Neuron (in vitro differentiated cells): Measurements from ENCODE around the gene RPS16.

Experiments
- H2AFZ ChIP-seq: one replicate; pipeline ENCODE4 v1.6.1; 2013; ENCODE audit warnings: low read depth, mild to moderate bottlenecking, inconsistent platforms, low read length, moderate library complexity
- H3K27me3 ChIP-seq: one replicate; pipeline ENCODE4 v1.6.1; 2013; ENCODE audit warnings: low read length; ENCODE audit not compliant: insufficient read depth
- H3K36me3 ChIP-seq: one replicate; pipeline ENCODE4 v1.6.1; 2013; ENCODE audit warnings: low read length; ENCODE audit not compliant: insufficient read depth
- H3K4me1 ChIP-seq: one replicate; pipeline ENCODE4 v1.6.1; 2013; ENCODE audit warnings: low read length; ENCODE audit not compliant: insufficient read depth
- H3K4me3 ChIP-seq: 2 replicates; pipeline ENCODE4 v1.5.1; 2013; ENCODE audit warnings: mild to moderate bottlenecking, low read length, moderate library complexity
- H3K9me3 ChIP-seq: one replicate; pipeline ENCODE4 v1.6.1; 2013; ENCODE audit warnings: low read length

RPS16 gene

DNA sequence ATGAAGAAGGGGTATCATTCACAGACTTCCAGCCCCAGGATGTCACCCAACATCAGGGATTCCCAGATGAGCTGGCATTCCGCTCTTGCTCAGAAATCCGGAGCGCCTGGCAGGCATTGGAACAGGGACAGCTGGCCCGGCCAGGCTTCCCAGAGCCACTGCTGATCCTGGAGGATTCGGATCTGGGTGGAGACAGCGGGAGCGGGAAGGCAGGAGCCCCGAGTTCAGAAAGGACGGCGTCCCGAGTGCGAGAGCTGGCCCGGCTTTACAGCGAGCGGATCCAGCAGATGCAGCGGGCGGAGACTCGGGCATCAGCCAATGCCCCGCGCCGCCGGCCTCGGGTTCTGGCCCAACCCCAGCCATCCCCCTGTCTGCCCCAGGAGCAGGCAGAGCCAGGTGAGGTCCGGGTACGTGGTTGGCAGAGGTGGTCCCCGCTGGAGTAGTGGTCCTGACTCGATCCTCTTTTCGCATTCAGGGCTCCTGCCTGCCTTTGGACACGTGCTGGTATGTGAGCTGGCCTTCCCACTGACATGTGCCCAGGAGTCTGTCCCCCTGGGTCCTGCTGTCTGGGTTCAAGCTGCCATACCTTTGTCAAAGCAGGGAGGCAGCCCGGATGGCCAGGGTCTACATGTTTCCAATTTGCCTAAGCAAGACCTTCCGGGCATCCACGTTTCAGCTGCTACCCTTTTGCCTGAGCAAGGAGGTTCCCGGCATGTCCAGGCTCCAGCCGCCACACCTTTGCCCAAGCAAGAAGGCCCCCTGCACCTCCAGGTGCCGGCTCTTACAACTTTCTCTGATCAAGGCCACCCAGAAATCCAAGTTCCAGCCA lies 12.3 kb downstream of the RPS16 start:
- H3K27me3 ChIP-seq = no peaks in the 10 kb centered on the region
- H3K36me3 ChIP-seq = peaks cover 60% of the 10 kb centered on the region
- H2AFZ ChIP-seq = no peak overlapping the region
- peaks cover 17% of the 10 kb centered on the region for H3K4me1 ChIP-seq
- H3K4me3 ChIP-seq = no peak overlapping the region
- no peaks in the 10 kb centered on the region for H3K9me3 ChIP-seq

DNA sequence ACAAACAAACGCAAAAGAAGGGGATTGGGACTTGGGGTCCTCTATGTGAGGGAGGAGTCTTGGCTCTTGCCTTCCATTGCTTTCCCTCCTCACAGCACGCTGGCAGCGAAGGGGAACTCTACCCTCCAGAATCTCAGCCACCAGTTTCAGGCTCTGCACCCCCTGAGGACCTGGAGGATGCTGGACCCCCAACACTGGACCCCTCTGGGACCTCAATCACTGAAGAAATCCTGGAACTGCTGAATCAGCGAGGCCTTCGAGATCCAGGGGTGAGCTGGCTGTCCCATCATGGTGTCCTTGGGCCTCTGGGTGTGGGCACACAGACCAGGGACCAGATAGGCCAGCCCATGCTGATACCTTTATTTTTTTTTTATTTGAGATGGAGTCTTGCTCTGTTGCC lies 13.7 kb downstream of the RPS16 start:
- no peaks in the 10 kb centered on the region for H3K27me3 ChIP-seq
- peaks cover 68% of the 10 kb centered on the region for H3K36me3 ChIP-seq
- peaks cover 12% of the 10 kb centered on the region for H3K4me1 ChIP-seq
- no peak overlapping the region for H3K4me3 ChIP-seq
- no peaks in the 10 kb centered on the region for H3K9me3 ChIP-seq
- H2AFZ ChIP-seq = no peak overlapping the region

DNA sequence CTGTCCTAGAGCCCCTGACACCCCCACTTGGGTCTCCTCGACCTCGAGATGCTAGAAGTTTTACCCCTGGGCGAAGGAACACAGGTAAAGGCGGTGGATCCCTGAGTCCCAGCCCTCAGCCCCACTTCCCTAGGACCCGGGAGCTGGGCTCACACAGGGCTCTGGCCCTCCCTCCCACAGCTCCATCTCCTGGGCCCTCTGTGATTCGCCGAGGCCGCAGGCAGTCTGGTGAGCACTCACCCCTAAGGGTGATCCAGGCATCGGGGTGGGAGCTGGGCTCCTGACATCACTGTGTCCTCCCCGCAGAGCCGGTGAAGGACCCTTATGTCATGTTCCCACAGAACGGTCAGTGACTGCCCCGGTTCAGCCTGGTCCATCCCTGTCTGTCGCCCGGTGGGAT lies 15.0 kb downstream of the RPS16 start:
- H3K4me1 ChIP-seq = peaks cover 10% of the 10 kb centered on the region
- no peaks in the 10 kb centered on the region for H3K9me3 ChIP-seq
- H3K27me3 ChIP-seq = no peaks in the 10 kb centered on the region
- peaks cover 77% of the 10 kb centered on the region for H3K36me3 ChIP-seq
- no peak overlapping the region for H3K4me3 ChIP-seq
- no peak overlapping the region for H2AFZ ChIP-seq

DNA sequence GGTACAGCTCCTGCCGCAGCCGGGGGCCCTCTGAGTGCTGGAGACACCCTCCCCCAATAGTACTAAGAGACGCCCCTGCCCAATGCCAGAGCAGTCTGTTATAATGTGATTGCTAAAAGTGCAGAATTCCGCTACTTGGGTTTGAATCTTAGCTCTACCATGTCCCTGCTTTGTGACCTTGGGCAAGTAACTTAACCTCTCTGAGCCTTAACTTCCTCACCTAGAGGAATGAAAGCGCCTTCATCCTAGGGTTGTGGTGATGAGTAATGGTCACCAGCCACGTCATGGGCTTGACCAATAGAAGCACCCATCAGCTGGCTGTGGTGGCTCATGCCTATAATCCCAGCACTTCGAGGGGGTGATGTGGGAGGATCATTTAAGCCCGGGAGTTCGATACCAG lies 16.7 kb downstream of the RPS16 start:
- H3K4me1 ChIP-seq = peaks cover 23% of the 10 kb centered on the region

DNA sequence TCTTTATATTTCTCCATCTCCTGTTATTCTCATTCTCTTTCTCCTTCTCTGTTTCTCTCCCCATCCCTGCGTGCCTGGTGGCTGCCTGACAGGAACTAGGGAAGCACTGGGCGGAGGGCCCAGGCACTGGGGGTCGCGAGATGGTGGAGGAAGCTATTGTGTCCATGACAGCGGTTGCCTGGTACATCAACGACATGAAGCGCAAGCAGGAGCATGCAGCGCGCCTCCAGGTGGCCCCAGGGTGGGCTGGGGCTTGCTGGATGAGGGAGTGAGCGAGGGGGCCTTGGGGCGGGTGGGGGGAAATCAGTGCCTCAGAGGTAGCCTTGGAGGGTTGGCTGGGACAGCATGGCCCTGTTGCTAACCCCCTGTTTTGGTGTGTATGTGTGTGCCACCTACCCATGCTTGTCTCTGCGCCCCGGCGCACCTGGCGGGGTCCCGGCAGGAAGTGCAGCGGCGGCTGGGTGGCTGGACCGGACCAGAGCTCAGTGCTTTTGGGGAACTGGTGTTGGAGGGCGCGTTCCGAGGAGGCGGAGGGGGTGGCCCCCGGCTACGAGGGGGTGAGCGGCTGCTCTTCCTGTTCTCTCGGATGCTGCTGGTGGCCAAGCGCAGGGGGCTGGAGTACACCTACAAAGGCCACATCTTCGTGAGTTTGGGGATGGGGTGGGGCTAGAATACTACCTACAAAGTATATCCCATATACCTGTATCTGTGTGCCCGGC lies 18.1 kb downstream of the RPS16 start:
- Histone ChIP-seq H3K4me1 (peaks cover 24% of the 10 kb centered on the region), H2AFZ (no peak overlapping the region), H3K36me3 (peaks cover 57% of the 10 kb centered on the region), H3K27me3 (no peaks in the 10 kb centered on the region), H3K9me3 (no peaks in the 10 kb centered on the region), H3K4me3 (no peak overlapping the region)

More for the DNA sequence above, 16.7 kb downstream of the RPS16 start:
- Histone ChIP-seq H3K36me3 (peaks cover 71% of the 10 kb centered on the region), H3K27me3 (no peaks in the 10 kb centered on the region), H3K4me3 (no peak overlapping the region), H3K9me3 (no peaks in the 10 kb centered on the region), H2AFZ (no peak overlapping the region)

DNA sequence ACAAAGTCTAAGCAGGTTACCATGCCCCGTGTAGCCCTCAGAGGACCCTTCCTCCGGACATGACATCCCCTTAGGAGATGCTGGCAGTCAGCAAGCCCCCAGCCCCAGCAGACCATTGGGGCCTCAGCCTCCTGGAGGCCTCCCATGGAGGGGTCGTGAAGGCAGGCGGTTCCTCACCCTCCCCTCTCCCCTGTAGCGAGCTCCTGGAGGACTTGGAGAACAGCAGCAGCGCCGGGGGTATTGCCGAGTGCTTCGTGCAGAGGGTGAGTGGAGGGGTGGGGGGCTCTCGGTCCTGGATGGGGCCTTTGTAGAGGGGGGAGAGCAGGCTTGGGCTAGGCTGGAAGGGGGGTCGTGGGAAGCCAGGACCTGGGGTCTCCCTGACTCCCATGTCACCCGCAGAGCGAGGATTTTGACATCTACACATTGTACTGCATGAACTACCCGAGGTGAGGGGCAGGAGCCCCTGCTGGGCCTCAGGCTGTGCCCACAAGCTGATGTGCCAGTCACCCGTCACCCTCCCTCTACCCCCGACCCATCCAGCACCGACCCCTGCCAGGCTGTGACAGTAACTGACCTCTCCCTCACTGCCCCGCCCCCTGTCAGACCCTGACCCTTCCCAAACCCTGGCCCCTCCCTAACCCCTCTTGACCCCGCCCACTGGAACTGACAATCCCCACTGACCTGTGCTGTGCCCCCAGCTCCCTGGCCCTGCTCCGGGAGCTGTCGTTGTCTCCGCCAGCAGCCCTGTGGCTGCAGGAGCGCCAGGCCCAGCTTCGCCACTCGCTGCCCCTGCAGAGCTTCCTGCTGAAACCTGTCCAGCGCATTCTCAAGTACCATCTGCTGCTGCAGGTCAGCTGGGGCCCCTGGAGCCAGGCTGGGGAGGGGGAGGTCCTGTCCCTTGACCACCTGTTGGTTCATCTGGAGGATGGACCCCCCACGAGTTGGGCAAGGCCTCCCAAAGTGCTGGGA lies 19.3 kb downstream of the RPS16 start:
- Histone ChIP-seq H3K4me1 (peaks cover 26% of the 10 kb centered on the region), H2AFZ (no peak overlapping the region), H3K9me3 (no peaks in the 10 kb centered on the region), H3K36me3 (peaks cover 52% of the 10 kb centered on the region), H3K4me3 (no peak overlapping the region), H3K27me3 (no peaks in the 10 kb centered on the region)

DNA sequence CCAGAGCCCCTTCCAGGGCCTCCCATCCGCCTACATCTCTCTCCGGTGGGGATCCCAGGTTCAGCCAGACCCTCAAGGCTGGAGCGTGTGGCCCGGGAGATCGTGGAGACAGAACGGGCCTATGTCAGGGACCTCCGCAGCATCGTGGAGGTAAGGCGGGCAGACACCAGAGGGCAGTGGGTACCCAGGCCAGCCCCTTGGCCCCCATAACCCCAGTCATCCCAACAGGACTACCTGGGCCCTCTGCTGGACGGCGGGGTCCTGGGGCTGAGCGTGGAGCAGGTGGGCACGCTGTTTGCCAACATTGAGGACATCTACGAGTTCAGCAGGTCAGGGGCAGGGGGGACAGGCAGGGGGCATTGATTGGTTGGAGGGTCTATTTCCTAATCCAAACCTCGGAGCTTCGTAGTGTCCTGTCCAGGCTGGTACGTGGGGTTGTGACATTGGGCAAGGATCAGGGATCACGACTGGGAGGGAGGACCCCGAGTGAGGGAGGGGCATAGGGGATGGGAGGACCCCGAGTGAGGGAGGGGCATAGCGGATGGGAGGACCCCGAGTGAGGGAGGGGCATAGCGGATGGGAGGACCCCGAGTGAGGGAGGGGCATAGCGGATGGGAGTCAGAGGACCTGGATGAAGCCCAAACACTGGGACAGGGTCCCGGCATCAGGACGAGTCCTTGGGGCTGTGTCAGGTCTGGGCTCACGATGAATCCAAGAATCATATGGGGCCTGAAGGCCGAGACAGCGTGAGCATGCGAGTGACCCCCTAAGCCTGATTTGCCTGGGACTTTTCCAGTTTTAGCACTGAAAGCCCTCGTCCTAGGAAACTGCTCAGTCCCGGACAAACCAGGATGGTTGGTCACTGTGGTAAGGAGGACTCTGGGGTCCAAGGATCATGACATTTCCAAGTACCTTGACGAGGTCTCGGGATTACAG lies 20.4 kb downstream of the RPS16 start:
- Histone ChIP-seq H3K36me3 (peaks cover 44% of the 10 kb centered on the region), H2AFZ (no peak overlapping the region), H3K4me1 (peaks cover 36% of the 10 kb centered on the region), H3K9me3 (no peaks in the 10 kb centered on the region), H3K27me3 (no peaks in the 10 kb centered on the region), H3K4me3 (peak overlapping the region; percentile 74)

DNA sequence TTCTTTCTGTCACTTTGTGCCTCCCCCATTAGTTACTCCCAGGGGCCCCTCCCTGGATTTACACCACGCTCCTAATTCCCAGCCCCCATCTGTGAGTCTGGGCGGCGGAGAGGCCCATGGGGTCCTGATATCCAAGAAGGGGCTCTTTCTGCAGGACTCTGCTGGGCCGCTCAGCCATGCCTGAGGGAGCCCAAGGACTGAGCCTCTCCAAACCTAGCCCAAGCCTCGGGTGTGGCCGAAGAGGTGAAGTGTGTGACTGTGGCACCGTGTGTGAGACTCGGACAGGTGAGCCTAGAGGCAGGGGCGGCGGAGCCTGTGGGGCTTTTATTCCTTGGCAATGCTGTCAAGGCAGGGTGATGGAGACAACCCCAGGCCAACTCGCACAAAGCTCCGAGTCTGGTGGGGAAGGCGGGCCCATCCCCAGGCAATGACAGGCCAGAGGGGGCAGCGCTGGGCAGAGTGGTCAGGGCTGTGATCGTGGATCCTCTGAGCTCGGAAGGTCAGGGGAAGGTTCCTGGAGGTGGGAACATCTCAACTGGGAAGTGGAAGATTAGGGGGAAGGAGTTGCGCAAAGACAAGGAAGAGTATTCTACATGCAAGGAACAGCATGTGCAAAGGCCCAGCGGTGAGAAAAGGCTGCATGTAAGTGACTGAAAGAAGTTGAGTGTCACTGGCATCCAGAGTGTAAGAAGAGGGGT lies 21.7 kb downstream of the RPS16 start:
- Histone ChIP-seq H3K27me3 (no peaks in the 10 kb centered on the region), H3K9me3 (no peaks in the 10 kb centered on the region), H2AFZ (peak overlapping the region; percentile 66), H3K36me3 (peaks cover 35% of the 10 kb centered on the region), H3K4me3 (peak overlapping the region; percentile 74), H3K4me1 (peaks cover 40% of the 10 kb centered on the region)

DNA sequence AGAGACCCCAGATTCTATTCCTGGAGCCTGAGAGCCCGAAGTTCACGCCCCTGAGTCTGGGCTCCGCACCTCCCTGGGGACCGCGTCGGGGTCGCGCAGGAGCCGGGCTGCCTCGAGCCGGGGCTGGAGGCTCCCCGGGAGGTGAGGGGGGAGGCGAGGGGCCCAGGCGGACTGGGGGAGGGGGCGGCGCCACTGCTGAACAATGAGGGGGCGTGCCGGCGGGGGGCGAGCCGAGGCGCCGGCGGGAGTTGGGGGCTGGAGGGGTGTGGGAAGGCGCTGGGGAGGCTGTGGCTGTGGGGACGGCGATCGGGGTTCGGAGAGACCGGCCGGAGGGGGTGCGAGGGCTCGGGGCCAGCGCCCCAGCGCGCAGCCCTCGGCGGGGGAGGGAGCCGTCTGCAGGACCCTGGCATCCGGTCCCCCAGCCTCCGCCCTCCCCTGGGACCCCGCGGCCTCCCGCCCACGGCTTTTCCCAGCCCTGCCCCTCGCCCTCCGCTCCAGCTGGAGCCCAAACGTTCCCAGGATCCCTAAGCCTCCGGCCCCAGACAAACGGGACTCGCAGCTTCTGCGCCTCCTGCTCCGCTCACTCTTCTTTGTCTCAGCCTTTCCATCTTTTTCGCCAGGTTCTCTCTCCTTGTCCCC lies 22.4 kb downstream of the RPS16 start:
- peaks cover 29% of the 10 kb centered on the region for H3K36me3 ChIP-seq
- H3K9me3 ChIP-seq = no peaks in the 10 kb centered on the region
- H2AFZ ChIP-seq = peak overlapping the region; percentile 66
- H3K27me3 ChIP-seq = no peaks in the 10 kb centered on the region
- peaks cover 40% of the 10 kb centered on the region for H3K4me1 ChIP-seq
- peak overlapping the region; percentile 74 for H3K4me3 ChIP-seq

DNA sequence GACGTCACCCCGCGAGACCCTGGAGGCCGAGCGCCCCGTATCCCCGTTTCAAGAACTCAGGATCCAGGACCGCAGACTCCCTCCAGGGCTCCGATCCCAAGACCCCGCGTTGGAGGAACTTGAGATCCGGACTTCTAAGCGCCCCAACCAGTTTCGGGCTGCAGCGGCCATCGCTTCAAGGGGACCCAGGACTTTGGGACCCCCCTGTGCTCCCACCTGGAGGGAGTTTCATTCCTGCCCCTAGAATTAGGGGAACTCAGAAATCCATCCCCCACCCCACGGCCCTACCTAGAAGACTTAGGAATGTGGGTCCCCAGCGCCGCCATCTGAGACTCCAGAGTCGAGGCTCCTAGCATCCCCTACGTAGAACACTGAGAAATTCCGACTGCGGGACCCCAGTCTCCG lies 22.9 kb downstream of the RPS16 start:
- peaks cover 28% of the 10 kb centered on the region for H3K36me3 ChIP-seq
- no peaks in the 10 kb centered on the region for H3K27me3 ChIP-seq
- H3K4me3 ChIP-seq = peak overlapping the region; percentile 74
- H2AFZ ChIP-seq = peak overlapping the region; percentile 66
- H3K9me3 ChIP-seq = no peaks in the 10 kb centered on the region
- H3K4me1 ChIP-seq = peaks cover 42% of the 10 kb centered on the region

DNA sequence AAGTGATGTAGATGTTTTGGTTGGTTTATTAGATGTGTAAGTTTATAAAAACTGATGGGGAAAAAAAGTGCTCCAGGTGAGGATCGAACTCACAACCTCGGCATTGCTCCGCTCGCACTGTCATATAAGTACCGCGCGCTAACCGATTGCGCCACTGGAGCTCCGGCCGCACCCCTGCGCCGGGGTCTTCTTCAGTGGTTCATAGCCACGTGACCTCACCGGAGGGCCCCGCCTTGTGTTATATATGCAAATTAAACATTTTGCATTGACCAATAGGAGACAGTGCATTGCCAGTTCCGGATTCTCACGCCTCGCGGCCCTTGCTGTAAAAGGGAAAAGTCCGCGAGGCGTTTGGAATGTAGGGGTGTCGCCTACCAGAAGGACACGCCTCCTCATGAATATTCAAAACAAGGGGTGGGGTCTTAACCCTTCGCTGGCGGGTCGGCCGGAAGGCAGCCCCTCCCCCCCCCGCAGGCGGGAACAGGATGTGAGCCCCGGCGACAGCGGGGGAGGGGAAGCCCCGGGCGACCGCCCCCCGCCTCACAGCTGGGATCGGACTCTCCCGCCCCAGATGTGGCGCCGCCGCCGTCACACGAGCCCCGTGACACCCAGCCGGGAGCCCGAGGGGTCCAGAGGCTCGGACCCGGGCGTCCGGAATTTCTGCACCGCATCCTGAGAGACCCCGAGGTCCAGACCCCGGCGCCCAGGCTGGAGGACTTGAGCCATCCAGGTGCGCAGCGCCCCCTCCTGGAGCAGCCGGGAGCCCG lies 23.5 kb downstream of the RPS16 start, which contains the start of gene PLEKHG2:
Gene PLEKHG2 (plus strand): TSS at position 570 of the 767 bp plus-strand sequence. CDS start 1,418 bp downstream, outside the sequence.
- H3K36me3 ChIP-seq = peaks cover 23% of the 10 kb centered on the region
- peak within 1 kb of the TSS; percentile 74 for H3K4me3 ChIP-seq
- peak within 1 kb of the TSS; percentile 66 for H2AFZ ChIP-seq
- no peaks in the 10 kb centered on the region for H3K27me3 ChIP-seq
- H3K4me1 ChIP-seq = peaks cover 43% of the 10 kb centered on the region
- H3K9me3 ChIP-seq = no peaks in the 10 kb centered on the region
